H9 (cell line): ENCODE data around the gene FBN1. TPM values are rescaled to one million over a fixed set of nuclear protein-coding genes. Genes with fewer than 3 reads are reported as not detected.
A peak's percentile ranks its signal among the peaks of the same experiment; 100 is the strongest.

Experiments
- DNase-seq: peaks from one replicate; pipeline ENCODE4 v3.0.0-alpha.2; 2017
- H2AFZ ChIP-seq: one replicate; pipeline ENCODE4 v1.6.1; 2013; ENCODE audit warnings: mild to moderate bottlenecking, low read length, control low read depth, moderate library complexity
- H2AK5ac ChIP-seq: 2 replicates; pipeline ENCODE4 v1.6.1; 2013; ENCODE audit warnings: low read length, control low read depth, mixed read lengths; ENCODE audit not compliant: insufficient read length
- H2BK120ac ChIP-seq: one replicate; pipeline ENCODE4 v1.6.1; 2013; ENCODE audit warnings: low read depth, mild to moderate bottlenecking, low read length, control low read depth, inconsistent platforms; ENCODE audit not compliant: poor library complexity, severe bottlenecking
- H2BK12ac ChIP-seq: 2 replicates; pipeline ENCODE4 v1.6.1; 2013; ENCODE audit warnings: low read length, control low read depth, mixed read lengths, low read depth; ENCODE audit not compliant: insufficient read length
- H2BK15ac ChIP-seq: 2 replicates; pipeline ENCODE4 v1.6.1; 2013; ENCODE audit warnings: low read depth, low read length, control low read depth
- H2BK20ac ChIP-seq: one replicate; pipeline ENCODE4 v1.6.1; 2013; ENCODE audit warnings: low read depth, mild to moderate bottlenecking, low read length, control low read depth, inconsistent platforms; ENCODE audit not compliant: poor library complexity, severe bottlenecking
- H2BK5ac ChIP-seq: 2 replicates; pipeline ENCODE4 v1.6.1; 2013; ENCODE audit warnings: low read length, control low read depth, mixed read lengths; ENCODE audit not compliant: insufficient read length
- H3K14ac ChIP-seq: 2 replicates; pipeline ENCODE4 v1.6.1; 2013; ENCODE audit warnings: low read length, control low read depth; ENCODE audit not compliant: insufficient read depth
- H3K18ac ChIP-seq: 2 replicates; pipeline ENCODE4 v1.6.1; 2013; ENCODE audit warnings: low read depth, mild to moderate bottlenecking, mixed read lengths, low read length, control low read depth; ENCODE audit not compliant: insufficient read length
- H3K23ac ChIP-seq: 2 replicates; pipeline ENCODE4 v1.6.1; 2013; ENCODE audit warnings: low read length, control low read depth, mixed read lengths, low read depth; ENCODE audit not compliant: insufficient read length
- H3K23me2 ChIP-seq: 2 replicates; pipeline ENCODE4 v1.6.1; 2013; ENCODE audit warnings: low read depth, mild to moderate bottlenecking, mixed read lengths, low read length, control low read depth; ENCODE audit not compliant: insufficient read length, poor library complexity, severe bottlenecking
- H3K27ac ChIP-seq: 2 replicates; pipeline ENCODE4 v1.5.1; 2013; ENCODE audit warnings: low read length, control low read depth, mixed read lengths, low read depth; ENCODE audit not compliant: insufficient read length
- H3K27me3 ChIP-seq: 2 replicates; pipeline ENCODE4 v1.6.1; 2013; ENCODE audit warnings: low read length, control low read depth, inconsistent platforms; ENCODE audit not compliant: insufficient read depth
- H3K4ac ChIP-seq: 2 replicates; pipeline ENCODE4 v1.6.1; 2013; ENCODE audit warnings: low read depth, mild to moderate bottlenecking, control low read depth, inconsistent platforms, low read length, moderate library complexity
- H3K4me1 ChIP-seq: 2 replicates; pipeline ENCODE4 v1.6.1; 2013; ENCODE audit warnings: low read length, control low read depth, inconsistent platforms; ENCODE audit not compliant: insufficient read depth
- H3K4me2 ChIP-seq: 2 replicates; pipeline ENCODE4 v1.6.1; 2013; ENCODE audit warnings: low read length, control low read depth, mixed read lengths; ENCODE audit not compliant: insufficient read length, insufficient read depth
- H3K56ac ChIP-seq: 2 replicates; pipeline ENCODE4 v1.6.1; 2013; ENCODE audit warnings: low read depth, mild to moderate bottlenecking, mixed read lengths, low read length, control low read depth; ENCODE audit not compliant: insufficient read length
- H3K79me1 ChIP-seq: 2 replicates; pipeline ENCODE4 v1.6.1; 2013; ENCODE audit warnings: low read depth, mild to moderate bottlenecking, moderate library complexity, low read length, control low read depth, inconsistent platforms; ENCODE audit not compliant: insufficient read depth, poor library complexity, severe bottlenecking
- H3K79me2 ChIP-seq: 2 replicates; pipeline ENCODE4 v1.6.1; 2013; ENCODE audit warnings: low read length, control low read depth, inconsistent platforms; ENCODE audit not compliant: insufficient read depth
- H3K9ac ChIP-seq: 2 replicates; pipeline ENCODE4 v1.6.1; 2013; ENCODE audit warnings: low read length, control low read depth, mixed read lengths; ENCODE audit not compliant: insufficient read length; ENCODE audit errors: extremely low read depth
- H3K9me3 ChIP-seq: one replicate; pipeline ENCODE4 v1.6.1; 2013; ENCODE audit warnings: low read depth, low read length, inconsistent platforms; ENCODE audit not compliant: control insufficient read depth
- H3T11ph ChIP-seq: one replicate; pipeline ENCODE4 v1.6.1; 2013; ENCODE audit warnings: mild to moderate bottlenecking, low read length, control low read depth, inconsistent platforms
- H4K20me1 ChIP-seq: one replicate; pipeline ENCODE4 v1.6.1; 2013; ENCODE audit not compliant: control insufficient read depth, insufficient read length, insufficient read depth
- H4K5ac ChIP-seq: 2 replicates; pipeline ENCODE4 v1.6.1; 2013; ENCODE audit warnings: low read depth, mild to moderate bottlenecking, mixed read lengths, low read length, control low read depth; ENCODE audit not compliant: insufficient read length
- H4K8ac ChIP-seq: replicated peaks from 2 replicates; pipeline ENCODE4 v1.6.1; 2013; ENCODE audit warnings: low read length, control low read depth, mixed read lengths, low read depth; ENCODE audit not compliant: insufficient read length
- H4K91ac ChIP-seq: 2 replicates; pipeline ENCODE4 v1.6.1; 2013; ENCODE audit warnings: low read depth, mild to moderate bottlenecking, moderate library complexity, mixed read lengths, low read length, control low read depth; ENCODE audit not compliant: insufficient read length
- H3K27ac Mint-ChIP-seq, 3 experiments: 2 replicates in 2 of 3; 3 replicates in 1 of 3; pipeline ENCODE4 v1.8.0; 2020 to 2021; ENCODE audit warnings: mixed read lengths in 3 of 3, mild to moderate bottlenecking in 1 of 3, moderate library complexity in 1 of 3
- H3K27me3 Mint-ChIP-seq: 2 replicates; pipeline ENCODE4 v1.8.0; 2021; ENCODE audit warnings: low read depth, mild to moderate bottlenecking, moderate library complexity, mixed read lengths
- H3K36me3 Mint-ChIP-seq, 3 experiments: 2 replicates in 2 of 3; 3 replicates in 1 of 3; pipeline ENCODE4 v1.8.0; 2020 to 2021; ENCODE audit warnings: low read depth in 3 of 3, mixed read lengths in 3 of 3; ENCODE audit not compliant: insufficient read depth in 1 of 3
- H3K4me1 Mint-ChIP-seq, 2 experiments: 2 replicates each; pipeline ENCODE4 v1.8.0; 2020; ENCODE audit warnings: mixed read lengths in 2 of 2
- H3K4me3 Mint-ChIP-seq, 2 experiments: 2 replicates in 1 of 2; 3 replicates in 1 of 2; pipeline ENCODE4 v1.8.0; 2020 to 2021; ENCODE audit warnings: mild to moderate bottlenecking in 2 of 2, mixed read lengths in 2 of 2, moderate library complexity in 1 of 2
- H3K9me3 Mint-ChIP-seq, 2 experiments: 2 replicates in 1 of 2; 3 replicates in 1 of 2; pipeline ENCODE4 v1.8.0; 2020; ENCODE audit warnings: mild to moderate bottlenecking in 2 of 2, mixed read lengths in 2 of 2, moderate library complexity in 1 of 2
- CTCF ChIP-seq: fragments of 200-600 bp; sonication (generic); conservative IDR thresholded peaks from 3 replicates; pipeline ENCODE4 v1.8.0; 2021; ENCODE audit warnings: antibody characterized with exemption, mild to moderate bottlenecking
- total RNA-seq: library from RNA; stranded (reverse); gene quantifications from 2 replicates; pipeline ENCODE4 v1.2.1, GENCODE V29; 2021

Gene FBN1
- total RNA-seq, 1 experiment from 2014 or later = 3.6 TPM

DNA sequence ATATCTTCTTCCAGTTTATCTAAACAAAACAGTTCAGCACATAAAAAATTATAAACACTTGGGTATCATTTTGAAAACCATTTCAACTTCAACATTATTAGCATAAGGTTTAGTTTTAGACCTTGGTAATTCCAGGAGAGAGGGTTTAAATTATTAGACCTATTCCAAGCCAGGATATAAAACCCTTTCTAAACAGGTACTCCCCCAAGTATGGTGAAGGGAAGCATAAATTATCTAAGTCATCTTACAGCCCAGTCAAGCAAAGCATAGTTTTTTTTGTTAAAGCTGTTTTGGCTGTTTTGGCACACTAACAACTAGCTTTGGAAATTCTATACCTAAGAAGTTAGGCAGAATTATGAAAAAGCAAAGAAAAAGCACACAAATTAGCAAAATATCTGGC lies 87.3 kb downstream of the FBN1 start:
- Histone ChIP-seq H2AFZ (no peak overlapping the region), H3K4me2 (no peak overlapping the region), H2AK5ac (no peak overlapping the region), H2BK120ac (no peak overlapping the region), H4K91ac (no peak overlapping the region), H3K56ac (no peak overlapping the region), H3K4ac (no peak overlapping the region), H3K27me3 (no peaks in the 10 kb centered on the region), H3K79me2 (no peaks in the 10 kb centered on the region), H3K9ac (no peak overlapping the region), H2BK5ac (no peak overlapping the region), H4K20me1 (no peaks in the 10 kb centered on the region), H3K23me2 (no peaks in the 10 kb centered on the region), H2BK15ac (no peak overlapping the region), H3K27ac (no peak overlapping the region), H2BK12ac (no peak overlapping the region), H3K23ac (no peak overlapping the region), H3K14ac (no peak overlapping the region), H3T11ph (no peak overlapping the region), H3K4me1 (no peaks in the 10 kb centered on the region), H3K79me1 (no peaks in the 10 kb centered on the region), H4K8ac (no peak overlapping the region), H4K5ac (no peak overlapping the region), H3K18ac (no peak overlapping the region), H3K9me3 (no peaks in the 10 kb centered on the region), H2BK20ac (no peak overlapping the region)
- H3K27ac Mint-ChIP-seq = peak overlapping the region in 1 of 3 experiments; percentile 22; a peak in 1 of 7 replicates
- H3K4me3 Mint-ChIP-seq = no peak overlapping the region
- peaks cover 15 to 16% of the 10 kb centered on the region in 2 experiments for H3K4me1 Mint-ChIP-seq
- H3K27me3 Mint-ChIP-seq = no peaks in the 10 kb centered on the region
- H3K36me3 Mint-ChIP-seq = no peaks in the 10 kb centered on the region
- no peak for DNase-seq
- no peak for TF ChIP-seq CTCF
- no peaks in the 10 kb centered on the region for H3K9me3 Mint-ChIP-seq
